Measurements from ENCODE around the gene NIPAL3. TPM values are rescaled to one million over a fixed set of nuclear protein-coding genes. Genes with fewer than 3 reads are reported as not detected.
A peak's percentile ranks its signal among the peaks of the same experiment; 100 is the strongest.

Gene NIPAL3
- total RNA-seq, 1 experiment from 2014 or later = 44.1 TPM

DNA sequence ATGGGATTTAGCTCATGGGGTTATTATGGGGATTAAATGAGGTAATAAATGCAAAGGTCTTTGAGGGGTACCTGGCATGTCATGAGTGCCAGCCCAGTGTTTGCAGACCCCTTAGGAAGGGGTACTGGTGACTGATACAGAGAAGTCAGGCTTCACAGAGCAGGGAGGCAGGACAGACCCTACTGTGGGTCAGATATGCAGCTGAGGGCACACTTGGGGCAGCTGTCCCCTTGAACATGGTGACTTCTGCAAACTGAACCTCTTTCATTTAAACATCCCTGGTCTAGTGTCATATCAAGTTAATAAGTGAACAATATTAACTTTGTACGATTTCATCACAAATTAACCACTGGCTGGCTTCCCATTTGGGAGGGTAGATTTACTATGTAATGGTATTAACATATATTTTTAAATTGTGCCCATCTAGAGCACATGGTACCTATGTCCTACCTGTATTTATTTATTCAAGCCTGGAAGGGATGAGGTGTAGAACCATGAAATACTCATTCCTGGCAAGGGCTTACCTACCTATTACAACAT lies 27.9 kb upstream of the NIPAL3 start:
- H3K27me3 ChIP-seq = no peaks in the 10 kb centered on the region
- no peak overlapping the region for H3K4me3 ChIP-seq
- no peak for DNase-seq
- peaks cover 7% of the 10 kb centered on the region for H3K36me3 ChIP-seq
- H3K9me3 ChIP-seq = no peaks in the 10 kb centered on the region

DNA sequence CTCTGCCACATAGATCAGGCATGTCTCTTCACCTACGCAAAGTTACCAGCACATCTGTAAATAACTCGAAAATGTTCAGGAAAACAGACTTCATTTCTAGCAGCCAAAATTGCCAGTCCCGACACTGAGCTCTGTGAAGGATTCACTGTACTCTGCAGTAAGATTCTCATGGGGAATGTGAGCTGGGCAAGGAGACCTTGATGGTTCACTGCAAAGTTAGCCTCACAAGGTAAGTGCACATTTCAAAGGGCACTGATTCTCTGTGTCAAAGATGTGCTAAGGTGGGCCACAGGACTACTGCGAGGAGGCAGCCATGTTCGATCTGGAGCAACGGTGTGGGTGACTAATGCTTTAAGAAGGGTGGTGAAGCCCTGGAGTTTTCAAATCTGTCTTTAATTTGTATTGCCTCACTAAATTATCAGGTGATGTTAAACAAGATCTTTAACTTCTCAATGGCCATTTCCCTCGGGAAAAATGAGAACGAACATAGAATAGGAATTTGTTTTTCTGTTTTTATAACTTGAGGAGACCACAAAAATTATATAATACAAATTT lies 27.2 kb upstream of the NIPAL3 start:
- no peaks in the 10 kb centered on the region for H3K27me3 ChIP-seq
- peaks cover 7% of the 10 kb centered on the region for H3K36me3 ChIP-seq
- H3K9me3 ChIP-seq = no peaks in the 10 kb centered on the region
- no peak overlapping the region for H3K4me3 ChIP-seq
- DNase-seq = no peak

GRCh38 chr1:24389231-24389678 lies 26.3 kb upstream of the NIPAL3 start:
- no peak for DNase-seq
- Histone ChIP-seq H3K36me3 (peaks cover 7% of the 10 kb centered on the region), H3K9me3 (no peaks in the 10 kb centered on the region), H3K27me3 (no peaks in the 10 kb centered on the region), H3K4me3 (no peak overlapping the region)

DNA sequence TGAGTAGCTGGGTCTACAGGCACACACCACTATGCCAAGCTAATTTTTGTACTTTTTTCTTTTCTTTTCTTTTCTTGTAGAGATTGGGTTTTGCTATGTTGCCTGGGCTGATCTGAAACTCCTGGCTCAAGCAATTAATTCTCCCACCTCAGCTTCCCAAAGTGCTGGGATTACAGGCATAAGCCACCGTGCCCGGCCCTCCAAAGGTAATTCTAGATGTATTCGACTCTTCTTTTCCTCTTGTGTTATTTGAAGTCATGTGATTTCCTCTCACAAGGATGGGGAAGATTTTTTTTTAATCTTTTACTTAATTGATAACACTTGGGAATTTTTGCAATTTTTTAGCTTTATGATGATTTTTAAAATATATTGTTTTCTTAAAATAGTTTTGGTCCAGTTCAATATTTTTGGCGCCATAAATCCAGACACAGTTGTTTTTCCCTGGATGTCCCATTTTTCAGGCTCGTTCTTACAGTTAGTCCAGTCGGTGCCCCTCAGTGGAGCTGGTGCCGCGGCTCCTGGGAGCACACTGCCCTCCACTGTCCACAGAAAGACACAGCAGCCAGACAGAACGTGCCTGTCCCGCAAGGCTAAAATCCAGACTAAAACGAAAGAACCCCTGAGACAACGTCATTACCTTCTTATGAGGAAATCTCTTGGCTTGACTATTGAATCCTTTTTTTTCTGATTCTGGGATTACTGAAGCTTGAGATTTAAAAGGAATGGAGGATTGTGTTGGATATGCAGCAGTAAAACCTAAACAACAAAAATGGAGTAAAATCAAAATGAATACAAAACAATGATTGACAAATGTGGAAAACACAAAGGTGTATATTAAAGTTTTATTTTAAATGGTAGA lies 24.4 kb upstream of the NIPAL3 start:
- H3K4me3 ChIP-seq = no peak overlapping the region
- H3K27me3 ChIP-seq = no peaks in the 10 kb centered on the region
- no peaks in the 10 kb centered on the region for H3K9me3 ChIP-seq
- H3K36me3 ChIP-seq = peaks cover 7% of the 10 kb centered on the region
- DNase-seq = peak; percentile 74

DNA sequence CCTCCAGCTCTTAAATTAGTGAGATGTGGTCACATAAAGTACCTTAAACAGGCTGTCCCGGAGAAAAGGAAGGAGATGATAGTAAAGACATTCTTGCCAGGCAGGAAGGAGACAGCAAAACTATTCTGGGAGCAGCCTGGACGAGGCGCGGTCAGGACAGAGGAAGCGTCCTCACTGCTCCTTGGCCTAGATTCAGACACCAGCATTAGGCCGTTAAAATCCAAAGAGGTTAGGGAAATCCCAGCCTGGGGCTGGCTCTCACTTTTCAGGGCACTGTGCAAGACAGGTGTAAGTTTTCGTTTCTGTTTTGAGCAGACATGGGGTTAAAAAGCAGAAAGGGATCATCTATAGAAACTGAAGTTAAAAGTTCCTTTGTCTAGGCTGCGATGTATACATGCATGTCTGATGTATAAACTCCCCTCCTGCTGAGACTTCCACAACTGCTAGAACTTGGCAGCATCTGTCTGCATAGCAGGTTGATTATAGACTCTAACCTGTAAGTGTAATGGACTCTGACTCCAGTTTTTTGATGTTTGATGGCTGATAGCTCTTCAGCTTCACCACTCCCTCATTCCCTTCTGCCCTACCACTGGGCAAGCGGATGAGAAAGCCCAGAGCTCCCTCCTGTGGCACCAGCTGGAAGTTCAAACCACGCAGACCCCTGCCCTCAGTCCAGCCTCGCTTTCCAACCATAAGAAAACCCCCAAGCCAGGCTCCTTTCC lies 23.6 kb upstream of the NIPAL3 start:
- no peaks in the 10 kb centered on the region for H3K9me3 ChIP-seq
- no peak overlapping the region for H3K4me3 ChIP-seq
- H3K36me3 ChIP-seq = peaks cover 10% of the 10 kb centered on the region
- peak; percentile 53 for DNase-seq
- H3K27me3 ChIP-seq = no peaks in the 10 kb centered on the region

- H3K36me3 ChIP-seq = peaks cover 10% of the 10 kb centered on the region
- no peaks in the 10 kb centered on the region for H3K27me3 ChIP-seq
- no peak overlapping the region for H3K4me3 ChIP-seq
- H3K9me3 ChIP-seq = no peaks in the 10 kb centered on the region
- no peak for DNase-seq
Observed at GRCh38 chr1:24392604-24392946, 23.0 kb upstream of the NIPAL3 start.

DNA sequence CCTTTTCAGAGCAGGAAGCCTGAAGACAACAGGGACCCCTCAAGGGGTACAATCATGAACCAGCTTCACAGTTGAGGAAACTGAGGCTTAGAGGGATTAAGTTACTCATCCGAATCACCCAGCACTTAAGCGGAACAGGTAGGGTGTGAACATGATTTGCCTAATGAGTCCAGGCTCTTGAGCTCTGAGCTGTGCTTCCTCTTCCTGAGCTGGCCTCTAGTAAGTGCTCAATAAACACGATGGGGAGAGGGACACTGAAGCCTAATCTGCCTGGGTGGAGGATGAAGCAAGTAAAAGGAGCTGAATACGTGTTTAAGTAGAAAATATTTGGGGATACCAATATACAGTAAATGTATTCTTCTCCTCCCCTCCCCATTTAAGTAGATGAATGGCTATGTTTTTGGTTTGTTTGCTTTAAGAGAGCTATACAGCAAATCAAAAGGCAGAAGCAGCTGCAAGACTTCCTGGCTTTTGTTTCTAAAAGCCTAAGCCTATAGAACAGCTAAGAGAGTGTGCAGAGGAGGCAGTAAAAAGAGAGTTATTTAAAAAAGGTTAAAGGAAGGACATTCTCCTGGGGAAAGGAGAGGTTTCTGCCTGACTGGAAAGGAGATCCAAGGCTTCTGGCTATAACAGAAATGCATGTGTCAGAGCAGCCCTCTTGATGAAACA lies 22.5 kb upstream of the NIPAL3 start:
- DNase-seq = no peak
- H3K36me3 ChIP-seq = peaks cover 10% of the 10 kb centered on the region
- H3K27me3 ChIP-seq = no peaks in the 10 kb centered on the region
- H3K9me3 ChIP-seq = no peaks in the 10 kb centered on the region
- no peak overlapping the region for H3K4me3 ChIP-seq

GRCh38 chr1:24393892-24394291 lies 21.7 kb upstream of the NIPAL3 start:
- peaks cover 10% of the 10 kb centered on the region for H3K36me3 ChIP-seq
- H3K9me3 ChIP-seq = no peaks in the 10 kb centered on the region
- H3K27me3 ChIP-seq = no peaks in the 10 kb centered on the region
- no peak overlapping the region for H3K4me3 ChIP-seq
- DNase-seq = peak; percentile 81

GRCh38 chr1:24400065-24400464 lies 15.5 kb upstream of the NIPAL3 start:
- Histone ChIP-seq H3K27me3 (no peaks in the 10 kb centered on the region), H3K4me3 (no peak overlapping the region), H3K36me3 (peaks cover 3% of the 10 kb centered on the region), H3K9me3 (no peaks in the 10 kb centered on the region)
- DNase-seq = no peak

- Histone ChIP-seq H3K36me3 (no peaks in the 10 kb centered on the region; the same call in none of the 2 replicates), H3K4me3 (no peak overlapping the region), H3K9me3 (peaks cover 5% of the 10 kb centered on the region), H3K27me3 (no peaks in the 10 kb centered on the region)
- DNase-seq = no peak
Observed at GRCh38 chr1:24403806-24404205, 11.8 kb upstream of the NIPAL3 start.

- H3K27me3 ChIP-seq = no peaks in the 10 kb centered on the region
- peaks cover 5% of the 10 kb centered on the region for H3K9me3 ChIP-seq
- H3K4me3 ChIP-seq = no peak overlapping the region
- no peak for DNase-seq
- peaks cover 3% of the 10 kb centered on the region for H3K36me3 ChIP-seq
Observed at GRCh38 chr1:24406788-24407187, 8.8 kb upstream of the NIPAL3 start.

GRCh38 chr1:24409535-24409934 lies 6.1 kb upstream of the NIPAL3 start:
- Histone ChIP-seq H3K27me3 (no peaks in the 10 kb centered on the region), H3K4me3 (no peak overlapping the region), H3K9me3 (peaks cover 5% of the 10 kb centered on the region), H3K36me3 (peaks cover 3% of the 10 kb centered on the region)
- DNase-seq = no peak

- H3K4me3 ChIP-seq = no peak overlapping the region
- no peaks in the 10 kb centered on the region for H3K27me3 ChIP-seq
- no peak for DNase-seq
- peaks cover 3% of the 10 kb centered on the region for H3K36me3 ChIP-seq
- H3K9me3 ChIP-seq = peaks cover 5% of the 10 kb centered on the region
Observed at GRCh38 chr1:24410750-24411149, 4.9 kb upstream of the NIPAL3 start.

DNA sequence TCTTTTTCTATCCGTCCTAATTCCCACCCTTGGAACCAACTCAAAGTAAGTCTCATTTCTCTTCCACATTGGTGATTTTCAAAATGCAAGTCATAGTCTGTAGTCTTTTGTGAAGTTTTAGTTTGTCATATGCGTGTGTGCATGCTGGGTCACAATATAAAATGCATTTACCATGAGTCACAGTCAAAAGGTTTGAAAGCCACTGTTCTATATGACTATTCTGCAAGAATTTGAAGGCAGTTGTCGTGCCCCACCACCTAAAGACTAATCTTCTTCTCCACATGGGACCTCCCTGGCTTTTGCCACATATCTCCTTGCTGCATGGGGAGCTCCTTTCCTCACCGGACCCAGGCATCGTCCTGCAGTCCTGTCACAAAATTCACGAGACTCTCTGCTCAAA lies 3.6 kb upstream of the NIPAL3 start:
- H3K9me3 ChIP-seq = peaks cover 5% of the 10 kb centered on the region
- DNase-seq = no peak
- no peaks in the 10 kb centered on the region for H3K27me3 ChIP-seq
- H3K4me3 ChIP-seq = no peak overlapping the region
- H3K36me3 ChIP-seq = peaks cover 3% of the 10 kb centered on the region

DNA sequence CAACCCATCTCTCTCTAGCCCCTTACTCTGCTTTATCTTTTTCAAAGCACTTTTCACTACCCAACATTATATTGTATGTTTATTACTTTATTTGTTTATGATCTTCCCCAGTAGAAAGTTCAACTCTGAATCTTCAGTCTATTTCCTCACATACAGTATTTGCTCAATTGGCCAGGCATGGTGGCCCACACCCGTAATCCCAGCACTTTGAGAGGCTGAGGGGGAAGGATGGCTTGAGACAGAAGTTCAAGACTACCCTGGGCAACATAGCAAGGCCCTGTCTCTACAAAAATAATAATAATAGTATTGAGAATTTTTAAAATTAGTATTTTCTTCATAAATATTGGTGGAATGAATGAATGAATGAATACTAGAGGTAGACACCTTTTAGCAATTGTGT lies 3.2 kb upstream of the NIPAL3 start:
- Histone ChIP-seq H3K27me3 (no peaks in the 10 kb centered on the region), H3K4me3 (no peak overlapping the region), H3K36me3 (peaks cover 3% of the 10 kb centered on the region), H3K9me3 (peaks cover 5% of the 10 kb centered on the region)
- no peak for DNase-seq

GRCh38 chr1:24413350-24414163 lies 2.0 kb upstream of the NIPAL3 start, which contains the start of gene STPG1:
Gene STPG1, minus strand, starts transcription at chr1:24413782. Its CDS starts 12,394 bp downstream, at chr1:24401388.
- no peaks in the 10 kb centered on the region for H3K27me3 ChIP-seq
- peak; percentile 80 for DNase-seq

More at GRCh38 chr1:24413350-24414163, 2.0 kb upstream of the NIPAL3 start, which contains the start of gene STPG1:
- Histone ChIP-seq H3K9me3 (no peaks in the 10 kb centered on the region), H3K4me3 (peak within 1 kb of the TSS; percentile 76), H3K36me3 (peaks cover 3% of the 10 kb centered on the region)
